H4 (cell line): ENCODE data around the gene FRMD5. TPM values are rescaled to one million over a fixed set of nuclear protein-coding genes. Genes with fewer than 3 reads are reported as not detected.

ENCODE experiments used
- DNase-seq: peaks from one replicate; pipeline ENCODE4 v3.0.0-alpha.2; 2015; ENCODE audit warnings: low spot score
- total RNA-seq: library from RNA; depleted of rRNA; stranded (reverse); fragments of >200 nt; shearing (Covaris generic); gene quantifications from 2 replicates; pipeline ENCODE4 v1.2.3, GENCODE V29; 2014

FRMD5 gene
- total RNA-seq, 1 experiment from 2014 or later: 1.1 TPM

GRCh38 chr15:43975770-43976169 is 219.3 kb downstream of the FRMD5 start:
- no peak for DNase-seq

- no peak for DNase-seq
These were observed 219.7 kb downstream of the FRMD5 start for GRCh38 chr15:43975326-43975725.

GRCh38 chr15:43974852-43975251 is 220.2 kb downstream of the FRMD5 start:
- no peak for DNase-seq

GRCh38 chr15:43969802-43970375 is 225.2 kb downstream of the FRMD5 start:
- DNase-seq: no peak

GRCh38 chr15:43968551-43968950 is 226.5 kb downstream of the FRMD5 start:
- DNase-seq: no peak

GRCh38 chr15:43966646-43967045 is 228.4 kb downstream of the FRMD5 start:
- no peak for DNase-seq

GRCh38 chr15:43958861-43959330 is 236.2 kb downstream of the FRMD5 start:
- no peak for DNase-seq

GRCh38 chr15:43957724-43958123 is 237.3 kb downstream of the FRMD5 start:
- DNase-seq: no peak

- DNase-seq: no peak
These were observed 239.9 kb downstream of the FRMD5 start for GRCh38 chr15:43955140-43955539.

- DNase-seq: no peak
These were observed 240.9 kb downstream of the FRMD5 start for GRCh38 chr15:43954181-43954621.

GRCh38 chr15:43953402-43953801 is 241.7 kb downstream of the FRMD5 start:
- DNase-seq: no peak

- no peak for DNase-seq
These were observed 244.5 kb downstream of the FRMD5 start for GRCh38 chr15:43950531-43950930.

GRCh38 chr15:43948691-43949325 is 246.3 kb downstream of the FRMD5 start:
- no peak for DNase-seq

- no peak for DNase-seq
These were observed 251.6 kb downstream of the FRMD5 start for GRCh38 chr15:43943511-43943910.

GRCh38 chr15:43942194-43942593 is 252.9 kb downstream of the FRMD5 start:
- DNase-seq: no peak

GRCh38 chr15:43941555-43941954 is 253.5 kb downstream of the FRMD5 start:
- no peak for DNase-seq

GRCh38 chr15:43941071-43941470 is 254.0 kb downstream of the FRMD5 start:
- DNase-seq: no peak

GRCh38 chr15:43939070-43939469 is 256.0 kb downstream of the FRMD5 start:
- DNase-seq: no peak

GRCh38 chr15:43934480-43934879 is 260.6 kb downstream of the FRMD5 start:
- no peak for DNase-seq

GRCh38 chr15:43932907-43933306 is 262.2 kb downstream of the FRMD5 start:
- DNase-seq: no peak

GRCh38 chr15:43931790-43932435 is 263.2 kb downstream of the FRMD5 start:
- no peak for DNase-seq

GRCh38 chr15:43931119-43931518 is 264.0 kb downstream of the FRMD5 start:
- no peak for DNase-seq

GRCh38 chr15:43930556-43930955 is 264.5 kb downstream of the FRMD5 start:
- no peak for DNase-seq
